Measurements from ENCODE around the gene RGS6. TPM values are rescaled to one million over a fixed set of nuclear protein-coding genes. Genes with fewer than 3 reads are reported as not detected.
A peak's percentile ranks its signal among the peaks of the same experiment; 100 is the strongest.

The RGS6 gene
- total RNA-seq, 1 experiment from 2014 or later: not detected

DNA sequence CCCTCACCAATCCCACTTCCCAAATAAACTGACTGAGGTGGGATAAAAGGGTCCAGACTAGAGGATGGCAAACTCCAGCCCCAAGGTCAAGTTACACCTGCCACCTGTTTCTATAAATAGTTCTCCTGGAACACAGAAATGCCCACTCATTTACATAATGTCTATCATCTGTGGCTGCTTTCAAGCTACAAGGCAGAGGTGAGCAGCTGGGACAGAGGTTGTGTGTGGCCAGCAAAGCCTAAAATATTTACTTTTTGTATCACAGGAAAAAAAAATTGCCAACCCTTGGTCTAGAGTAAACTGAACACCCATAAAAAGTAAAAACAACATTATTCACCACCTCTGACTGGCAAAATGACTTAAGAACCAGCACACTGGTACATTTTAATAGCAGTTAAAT lies 269.4 kb downstream of the RGS6 start:
- H4K20me1 ChIP-seq (ENCODE audit: low read length): no peaks in the 10 kb centered on the region
- H3K9ac ChIP-seq (ENCODE audit: low read length): no peak overlapping the region
- ChIA-PET POLR2A (ENCODE audit: unreplicated experiment) (no interaction called here), CTCF (no interaction called here)
- ATAC-seq (peak; percentile 40; the same call in 1 of the 2 replicates), DNase-seq (no peak)
- H3K9me3 ChIP-seq (ENCODE audit: low read length): no peaks in the 10 kb centered on the region
- H3K4me3 ChIP-seq (ENCODE audit: low read length): no peak overlapping the region
- no peaks in the 10 kb centered on the region for H3K4me1 ChIP-seq (ENCODE audit: insufficient read depth, low read length)
- TF ChIP-seq EZH2phosphoT487 (IDR thresholded peaks at IDR 0.05; ENCODE audit: borderline replicate concordance, low read length) (no peak), EZH2 (IDR thresholded peaks at IDR 0.05; ENCODE audit: low read length, unreplicated experiment) (no peak)
- TF ChIP-seq, protein P1, sequence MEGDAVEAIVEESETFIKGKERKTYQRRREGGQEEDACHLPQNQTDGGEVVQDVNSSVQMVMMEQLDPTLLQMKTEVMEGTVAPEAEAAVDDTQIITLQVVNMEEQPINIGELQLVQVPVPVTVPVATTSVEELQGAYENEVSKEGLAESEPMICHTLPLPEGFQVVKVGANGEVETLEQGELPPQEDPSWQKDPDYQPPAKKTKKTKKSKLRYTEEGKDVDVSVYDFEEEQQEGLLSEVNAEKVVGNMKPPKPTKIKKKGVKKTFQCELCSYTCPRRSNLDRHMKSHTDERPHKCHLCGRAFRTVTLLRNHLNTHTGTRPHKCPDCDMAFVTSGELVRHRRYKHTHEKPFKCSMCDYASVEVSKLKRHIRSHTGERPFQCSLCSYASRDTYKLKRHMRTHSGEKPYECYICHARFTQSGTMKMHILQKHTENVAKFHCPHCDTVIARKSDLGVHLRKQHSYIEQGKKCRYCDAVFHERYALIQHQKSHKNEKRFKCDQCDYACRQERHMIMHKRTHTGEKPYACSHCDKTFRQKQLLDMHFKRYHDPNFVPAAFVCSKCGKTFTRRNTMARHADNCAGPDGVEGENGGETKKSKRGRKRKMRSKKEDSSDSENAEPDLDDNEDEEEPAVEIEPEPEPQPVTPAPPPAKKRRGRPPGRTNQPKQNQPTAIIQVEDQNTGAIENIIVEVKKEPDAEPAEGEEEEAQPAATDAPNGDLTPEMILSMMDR (conservative IDR thresholded peaks at IDR 0.05; ENCODE audit: low read depth, low read length): no peak
- H3K4me2 ChIP-seq (ENCODE audit: low read length): no peak overlapping the region
- no peaks in the 10 kb centered on the region for H3F3A ChIP-seq (ENCODE audit: low read length, unreplicated experiment)
- intact Hi-C loops (cut with micrococcal nuclease): no loop called here
- peaks cover 58% of the 10 kb centered on the region for H3K27me3 ChIP-seq (ENCODE audit: low read length)
- no peaks in the 10 kb centered on the region for H3K9me2 ChIP-seq (replicated peaks; ENCODE audit: low read length)
- no peak overlapping the region for H2AFZ ChIP-seq (ENCODE audit: low read length)
- no peaks in the 10 kb centered on the region for H3K79me2 ChIP-seq (ENCODE audit: low read length)
- H3K36me3 ChIP-seq (ENCODE audit: low read depth, low read length): no peaks in the 10 kb centered on the region
- H3K27ac ChIP-seq (ENCODE audit: low read length): no peak overlapping the region
- BruUV-seq (replicated peaks): no TSS peak

DNA sequence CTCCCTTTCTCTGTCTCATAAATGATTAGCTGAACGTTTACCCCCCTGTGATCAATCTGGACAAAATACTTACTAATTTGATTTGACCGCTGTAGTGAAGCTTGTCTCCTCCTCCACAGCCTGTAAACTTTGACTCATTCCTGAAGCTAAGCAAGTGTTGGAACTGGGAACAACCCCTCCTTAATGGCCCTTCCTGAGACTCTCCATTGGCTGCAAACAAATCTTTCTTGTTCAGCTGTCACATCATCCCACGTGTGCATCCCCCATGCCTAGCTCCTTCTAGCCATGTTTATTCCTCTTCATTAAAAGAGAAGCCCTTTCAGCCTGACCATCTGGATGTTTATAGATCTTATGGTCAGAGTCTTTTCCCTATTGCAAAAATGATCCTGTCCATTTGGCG lies 281.2 kb downstream of the RGS6 start:
- CTCF ChIA-PET: interaction anchor here (0.7 kb wide), 1 partner anchor 273 kb away, joined by 4 read pairs; no protein-coding TSS in a partner anchor
- POLR2A ChIA-PET (ENCODE audit: unreplicated experiment): no interaction called here
- Histone ChIP-seq H4K20me1 (ENCODE audit: low read length) (no peaks in the 10 kb centered on the region), H3K4me3 (ENCODE audit: low read length) (no peak overlapping the region), H3F3A (ENCODE audit: low read length, unreplicated experiment) (no peaks in the 10 kb centered on the region), H3K9me2 (replicated peaks; ENCODE audit: low read length) (no peaks in the 10 kb centered on the region), H2AFZ (ENCODE audit: low read length) (no peak overlapping the region), H3K36me3 (ENCODE audit: low read depth, low read length) (no peaks in the 10 kb centered on the region), H3K27me3 (ENCODE audit: low read length) (peaks cover 50% of the 10 kb centered on the region), H3K79me2 (ENCODE audit: low read length) (no peaks in the 10 kb centered on the region), H3K4me2 (ENCODE audit: low read length) (no peak overlapping the region), H3K4me1 (ENCODE audit: insufficient read depth, low read length) (no peaks in the 10 kb centered on the region), H3K9me3 (ENCODE audit: low read length) (0 out of 2 replicates have a peak, but pooled peaks cover 2% of the 10 kb centered on the region), H3K9ac (ENCODE audit: low read length) (no peak overlapping the region), H3K27ac (ENCODE audit: low read length) (no peak overlapping the region)
- DNase-seq: no peak
- TF ChIP-seq EZH2phosphoT487 (IDR thresholded peaks at IDR 0.05; ENCODE audit: borderline replicate concordance, low read length) (no peak), EZH2 (IDR thresholded peaks at IDR 0.05; ENCODE audit: low read length, unreplicated experiment) (no peak)
- TF ChIP-seq, protein P1 (conservative IDR thresholded peaks at IDR 0.05; ENCODE audit: low read depth, low read length): no peak
- no peak for ATAC-seq
- intact Hi-C loops (cut with micrococcal nuclease): no loop called here
- BruUV-seq (replicated peaks): no TSS peak

DNA sequence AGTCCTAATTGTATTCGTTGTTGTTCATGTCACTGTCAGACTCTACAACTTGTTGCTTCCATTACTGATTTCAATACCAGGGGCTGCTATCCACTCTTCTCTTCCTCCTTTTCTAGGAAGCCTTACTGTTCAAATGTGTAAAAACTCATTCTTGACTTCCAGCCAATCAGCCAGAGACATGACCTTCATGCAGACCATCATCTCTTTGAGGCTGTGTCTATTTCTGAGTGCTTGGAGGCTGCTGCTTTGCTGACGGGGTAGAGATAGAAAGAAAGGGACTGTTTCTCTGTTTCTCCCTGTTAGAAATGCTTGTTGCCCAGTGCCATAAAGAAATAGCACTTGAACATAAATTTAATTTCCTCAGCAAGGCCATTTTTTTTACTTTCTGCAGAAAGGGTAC lies 282.9 kb downstream of the RGS6 start:
- H3K4me2 ChIP-seq (ENCODE audit: low read length): no peak overlapping the region
- H3K9me2 ChIP-seq (replicated peaks; ENCODE audit: low read length): no peaks in the 10 kb centered on the region
- H3F3A ChIP-seq (ENCODE audit: low read length, unreplicated experiment): no peaks in the 10 kb centered on the region
- TF ChIP-seq EZH2 (IDR thresholded peaks at IDR 0.05; ENCODE audit: low read length, unreplicated experiment) (no peak), EZH2phosphoT487 (IDR thresholded peaks at IDR 0.05; ENCODE audit: borderline replicate concordance, low read length) (no peak)
- TF ChIP-seq, protein P1 (conservative IDR thresholded peaks at IDR 0.05; ENCODE audit: low read depth, low read length): no peak
- no peak for ATAC-seq
- BruUV-seq (replicated peaks): no TSS peak
- H4K20me1 ChIP-seq (ENCODE audit: low read length): no peaks in the 10 kb centered on the region
- intact Hi-C loops (cut with micrococcal nuclease): no loop called here
- ChIA-PET POLR2A (ENCODE audit: unreplicated experiment) (no interaction called here), CTCF (no interaction called here)
- H3K4me3 ChIP-seq (ENCODE audit: low read length): no peak overlapping the region
- H3K27me3 ChIP-seq (ENCODE audit: low read length): peaks cover 42% of the 10 kb centered on the region
- no peaks in the 10 kb centered on the region for H3K4me1 ChIP-seq (ENCODE audit: insufficient read depth, low read length)
- H3K79me2 ChIP-seq (ENCODE audit: low read length): no peaks in the 10 kb centered on the region
- DNase-seq: no peak
- H2AFZ ChIP-seq (ENCODE audit: low read length): no peak overlapping the region
- 0 out of 2 replicates have a peak, but pooled peaks cover 2% of the 10 kb centered on the region for H3K9me3 ChIP-seq (ENCODE audit: low read length)
- H3K27ac ChIP-seq (ENCODE audit: low read length): no peak overlapping the region
- H3K9ac ChIP-seq (ENCODE audit: low read length): no peak overlapping the region
- no peaks in the 10 kb centered on the region for H3K36me3 ChIP-seq (ENCODE audit: low read depth, low read length)
